OCI-LY1 (cell line): Measurements from ENCODE around the gene NAT8.
"Not testable (repeated sequence)": the region's sequence is repeated elsewhere in the genome, so short reads cannot be mapped to it uniquely, and the experiment has no call there.

Experiments used
- H2AFZ ChIP-seq: fragments of 200-600 bp; sonication (generic), shearing (Covaris generic); 2 replicates; pipeline ENCODE4 v1.6.0; 2014; ENCODE audit warnings: antibody characterized with exemption, mild to moderate bottlenecking, low read length
- H3F3A ChIP-seq: fragments of 200-600 bp; sonication (generic), shearing (Covaris generic); 2 replicates; pipeline ENCODE4 v1.6.0; 2014; ENCODE audit warnings: mild to moderate bottlenecking, antibody characterized with exemption, low read length, moderate library complexity; ENCODE audit not compliant: insufficient read depth
- H3K27ac ChIP-seq: fragments of 200-600 bp; sonication (generic); 2 replicates; pipeline ENCODE4 v1.5.1; 2014; ENCODE audit warnings: low read length, mixed run types, mild to moderate bottlenecking, low read depth; ENCODE audit not compliant: poor library complexity, severe bottlenecking
- H3K27me3 ChIP-seq: fragments of 200-600 bp; sonication (generic); 2 replicates; pipeline ENCODE4 v1.6.0; 2014; ENCODE audit warnings: antibody characterized with exemption, mild to moderate bottlenecking, low read length, moderate library complexity; ENCODE audit not compliant: insufficient read depth
- H3K36me3 ChIP-seq: fragments of 200-600 bp; sonication (generic); 2 replicates; pipeline ENCODE4 v1.6.1; 2014; ENCODE audit warnings: mild to moderate bottlenecking, antibody characterized with exemption, low read length, moderate library complexity, mixed read lengths; ENCODE audit not compliant: insufficient read depth
- H3K4me1 ChIP-seq: fragments of 200-600 bp; sonication (generic); 2 replicates; pipeline ENCODE4 v1.5.1; 2014; ENCODE audit warnings: mild to moderate bottlenecking, low read length, moderate library complexity; ENCODE audit not compliant: insufficient read depth, severe bottlenecking
- H3K4me2 ChIP-seq: fragments of 200-600 bp; sonication (generic), shearing (Covaris generic); 2 replicates; pipeline ENCODE4 v1.6.1; 2014; ENCODE audit warnings: low read length
- H3K4me3 ChIP-seq: fragments of 200-600 bp; sonication (generic); 2 replicates; pipeline ENCODE4 v1.5.1; 2014; ENCODE audit warnings: low read length, low read depth, mild to moderate bottlenecking, mixed read lengths; ENCODE audit not compliant: poor library complexity, severe bottlenecking
- H3K79me2 ChIP-seq: fragments of 200-600 bp; shearing (Covaris generic); 2 replicates; pipeline ENCODE4 v1.6.1; 2016; ENCODE audit warnings: mixed run types, low read length, mixed read lengths; ENCODE audit not compliant: insufficient read depth
- H3K9ac ChIP-seq: fragments of 200-600 bp; sonication (generic), shearing (Covaris generic); 2 replicates; pipeline ENCODE4 v1.6.1; 2014; ENCODE audit warnings: mild to moderate bottlenecking, low read length, mixed read lengths
- H3K9me2 ChIP-seq: fragments of 200-600 bp; sonication (generic), shearing (Covaris generic); 2 replicates; pipeline ENCODE4 v1.6.1; 2014; ENCODE audit warnings: low read depth, mild to moderate bottlenecking, low read length, mixed read lengths
- H3K9me3 ChIP-seq: fragments of 200-600 bp; shearing (Covaris generic); 2 replicates; pipeline ENCODE4 v1.6.1; 2014; ENCODE audit warnings: low read length, mixed read lengths
- H4K20me1 ChIP-seq: fragments of 200-600 bp; sonication (generic), shearing (Covaris generic); 2 replicates; pipeline ENCODE4 v1.6.0; 2016; ENCODE audit warnings: mild to moderate bottlenecking, low read length; ENCODE audit not compliant: insufficient read depth
- TF ChIP-seq, protein P1 (sequence below): fragments of 200-600 bp; sonication (generic), shearing (Covaris generic); IDR thresholded peaks from 2 replicates; pipeline ENCODE4 v1.5.1; 2017; ENCODE audit warnings: mild to moderate bottlenecking, antibody characterized with exemption, low read length, moderate library complexity, mixed read lengths

Gene NAT8

DNA sequence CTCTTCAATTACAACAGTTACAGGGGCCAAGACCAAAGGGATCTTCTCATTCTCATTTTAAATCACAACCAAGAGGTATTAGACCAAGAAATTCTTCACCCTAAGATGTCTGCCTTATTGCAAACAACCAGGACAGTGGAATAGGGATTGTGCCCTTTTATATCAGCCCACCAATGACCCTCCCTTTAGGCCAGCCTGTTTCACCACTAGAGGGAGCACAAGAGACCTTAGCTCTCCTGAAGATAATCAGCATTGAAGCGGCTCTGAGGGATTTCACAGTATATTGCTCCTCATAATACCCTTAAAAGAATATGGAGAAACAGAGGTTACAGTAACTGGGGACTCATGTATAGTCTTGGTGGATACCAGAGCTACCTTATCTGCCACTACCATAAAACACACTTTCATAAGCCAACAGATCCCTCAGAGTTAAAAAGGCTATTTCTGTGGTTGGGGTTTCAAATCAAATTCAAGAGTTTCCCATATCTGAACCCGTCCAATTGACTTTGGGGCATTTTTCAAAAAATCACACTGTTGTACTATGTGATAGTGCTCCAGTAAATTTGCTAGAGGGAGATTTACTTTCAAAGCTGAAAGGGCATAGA, 11.5 kb downstream of the NAT8 start:
- H3K36me3 ChIP-seq, H3K4me1 ChIP-seq, H3F3A ChIP-seq, H3K79me2 ChIP-seq, H3K4me2 ChIP-seq, H3K9me2 ChIP-seq, H3K9me3 ChIP-seq, H3K27ac ChIP-seq, H4K20me1 ChIP-seq, H3K4me3 ChIP-seq, H3K27me3 ChIP-seq, H2AFZ ChIP-seq, H3K9ac ChIP-seq: not testable (repeated sequence)
- TF ChIP-seq, protein P1, sequence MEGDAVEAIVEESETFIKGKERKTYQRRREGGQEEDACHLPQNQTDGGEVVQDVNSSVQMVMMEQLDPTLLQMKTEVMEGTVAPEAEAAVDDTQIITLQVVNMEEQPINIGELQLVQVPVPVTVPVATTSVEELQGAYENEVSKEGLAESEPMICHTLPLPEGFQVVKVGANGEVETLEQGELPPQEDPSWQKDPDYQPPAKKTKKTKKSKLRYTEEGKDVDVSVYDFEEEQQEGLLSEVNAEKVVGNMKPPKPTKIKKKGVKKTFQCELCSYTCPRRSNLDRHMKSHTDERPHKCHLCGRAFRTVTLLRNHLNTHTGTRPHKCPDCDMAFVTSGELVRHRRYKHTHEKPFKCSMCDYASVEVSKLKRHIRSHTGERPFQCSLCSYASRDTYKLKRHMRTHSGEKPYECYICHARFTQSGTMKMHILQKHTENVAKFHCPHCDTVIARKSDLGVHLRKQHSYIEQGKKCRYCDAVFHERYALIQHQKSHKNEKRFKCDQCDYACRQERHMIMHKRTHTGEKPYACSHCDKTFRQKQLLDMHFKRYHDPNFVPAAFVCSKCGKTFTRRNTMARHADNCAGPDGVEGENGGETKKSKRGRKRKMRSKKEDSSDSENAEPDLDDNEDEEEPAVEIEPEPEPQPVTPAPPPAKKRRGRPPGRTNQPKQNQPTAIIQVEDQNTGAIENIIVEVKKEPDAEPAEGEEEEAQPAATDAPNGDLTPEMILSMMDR, result peak; percentile 55

GRCh38 chr2:73628493-73628892, 13.7 kb downstream of the NAT8 start:
- H4K20me1 ChIP-seq, H3K9ac ChIP-seq, H2AFZ ChIP-seq, H3K27me3 ChIP-seq, H3K27ac ChIP-seq, H3K4me3 ChIP-seq, H3K9me2 ChIP-seq, H3K4me1 ChIP-seq, H3K79me2 ChIP-seq, H3K36me3 ChIP-seq, H3K9me3 ChIP-seq, H3F3A ChIP-seq, H3K4me2 ChIP-seq: not testable (repeated sequence)

- not testable (repeated sequence) for H3K27me3 ChIP-seq, H3K9me3 ChIP-seq, H2AFZ ChIP-seq, H3K36me3 ChIP-seq, H3K9me2 ChIP-seq, H3K79me2 ChIP-seq, H3K9ac ChIP-seq, H3K4me1 ChIP-seq, H3F3A ChIP-seq, H3K27ac ChIP-seq, H3K4me2 ChIP-seq, H3K4me3 ChIP-seq, H4K20me1 ChIP-seq
Measured at GRCh38 chr2:73626237-73626636, 16.0 kb downstream of the NAT8 start.

DNA sequence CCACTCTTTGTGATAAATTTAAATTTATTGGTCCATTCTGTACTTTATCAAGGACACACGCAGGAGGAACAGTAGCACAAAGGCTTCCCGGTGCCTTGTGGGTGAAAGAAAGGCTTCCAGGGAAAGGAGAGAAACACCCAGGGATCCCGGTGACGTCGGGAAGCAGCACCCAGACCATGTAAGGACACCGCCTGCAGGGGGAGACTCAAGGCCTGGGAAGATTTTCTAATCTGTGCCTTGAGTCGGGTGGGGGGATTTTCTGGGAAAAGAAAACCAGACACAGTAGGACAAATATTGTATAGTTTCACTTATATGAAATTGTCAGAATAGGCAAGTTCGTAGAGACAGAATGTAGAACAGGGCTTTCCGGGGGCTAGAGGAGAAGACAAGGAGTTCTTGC, 17.6 kb downstream of the NAT8 start:
- not testable (repeated sequence) for H3K9me3 ChIP-seq, H4K20me1 ChIP-seq, H3K79me2 ChIP-seq, H3K4me3 ChIP-seq, H3F3A ChIP-seq, H2AFZ ChIP-seq, H3K36me3 ChIP-seq, H3K4me1 ChIP-seq, H3K9ac ChIP-seq, H3K27ac ChIP-seq, H3K4me2 ChIP-seq, H3K27me3 ChIP-seq, H3K9me2 ChIP-seq

- not testable (repeated sequence) for H2AFZ ChIP-seq, H3K4me3 ChIP-seq, H4K20me1 ChIP-seq, H3K9me2 ChIP-seq, H3K9ac ChIP-seq, H3K4me1 ChIP-seq, H3K36me3 ChIP-seq, H3F3A ChIP-seq, H3K27me3 ChIP-seq, H3K9me3 ChIP-seq, H3K4me2 ChIP-seq, H3K79me2 ChIP-seq, H3K27ac ChIP-seq
Measured at GRCh38 chr2:73624036-73624435, 18.2 kb downstream of the NAT8 start.
